DMS53 (cell line): Measurements from ENCODE around the gene VGLL3.

Source experiments
- DNase-seq: peaks from one replicate; lab custom pipeline; 2025; lab: John Stamatoyannopoulos, UW

Gene VGLL3

GRCh38 chr3:86950717-86951116 lies 40.2 kb downstream of the VGLL3 start:
- DNase-seq: no peak

- DNase-seq: no peak
Observed at GRCh38 chr3:86949850-86950249, 41.1 kb downstream of the VGLL3 start.

GRCh38 chr3:86948822-86949221 lies 42.1 kb downstream of the VGLL3 start:
- DNase-seq: no peak

- no peak for DNase-seq
Observed at GRCh38 chr3:86942206-86942605, 48.7 kb downstream of the VGLL3 start.

- no peak for DNase-seq
Observed at GRCh38 chr3:86938416-86939105, 52.4 kb downstream of the VGLL3 start.

- no peak for DNase-seq
Observed at GRCh38 chr3:86937306-86937791, 53.6 kb downstream of the VGLL3 start.

GRCh38 chr3:86934851-86935250 lies 56.1 kb downstream of the VGLL3 start:
- no peak for DNase-seq

GRCh38 chr3:86930831-86931230 lies 60.1 kb downstream of the VGLL3 start:
- DNase-seq: no peak

GRCh38 chr3:86930181-86930580 lies 60.8 kb downstream of the VGLL3 start:
- no peak for DNase-seq

GRCh38 chr3:86929046-86929445 lies 61.9 kb downstream of the VGLL3 start:
- no peak for DNase-seq

GRCh38 chr3:86923071-86923491 lies 67.9 kb downstream of the VGLL3 start:
- DNase-seq: no peak

- DNase-seq: no peak
Observed at GRCh38 chr3:86921971-86922680, 68.8 kb downstream of the VGLL3 start.

GRCh38 chr3:86914670-86915069 lies 76.3 kb downstream of the VGLL3 start:
- no peak for DNase-seq

- no peak for DNase-seq
Observed at GRCh38 chr3:86913160-86913559, 77.8 kb downstream of the VGLL3 start.

GRCh38 chr3:86895202-86895601 lies 95.7 kb downstream of the VGLL3 start:
- no peak for DNase-seq

- DNase-seq: no peak
Observed at GRCh38 chr3:86890741-86891396, 100.1 kb downstream of the VGLL3 start.
